Measurements from ENCODE around the gene QPRT.
A peak's percentile ranks its signal among the peaks of the same experiment; 100 is the strongest.
"Not testable (repeated sequence)": the region's sequence is repeated elsewhere in the genome, so short reads cannot be mapped to it uniquely, and the experiment has no call there.

Gene QPRT

DNA sequence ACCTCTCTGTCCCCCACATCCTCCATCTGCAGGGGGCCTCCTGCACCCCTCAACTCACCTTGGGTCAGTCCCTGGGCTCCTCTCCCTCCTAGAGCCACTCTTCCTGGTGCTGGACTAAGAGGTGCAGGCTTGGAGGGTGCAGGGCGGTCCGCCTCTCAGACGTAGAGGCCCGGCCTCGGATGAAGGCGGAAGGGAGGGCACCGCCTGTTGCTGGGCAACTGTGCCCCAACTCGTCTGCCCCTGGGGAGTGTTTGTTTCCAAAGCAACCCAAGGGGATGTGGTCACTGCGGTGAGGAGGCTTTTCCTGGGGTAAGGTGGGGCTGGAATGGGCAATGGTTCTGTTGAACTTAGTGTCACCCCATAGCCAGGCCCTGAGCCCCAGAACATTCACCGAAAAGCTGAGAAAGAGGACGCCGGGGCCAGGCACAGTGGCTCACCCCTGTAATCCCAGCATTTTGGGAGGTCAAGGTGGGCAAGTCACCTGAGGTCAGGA, 66.9 kb downstream of the QPRT start, which contains the start of gene C16orf54:
TSS of gene C16orf54 (minus strand) at position 138 of the 493 bp plus-strand sequence. CDS start 1,039 bp downstream, outside the sequence.
- DNase-seq (ENCODE audit: low read depth in 2 of 2) = peak; percentile 74 to 75

- DNase-seq (ENCODE audit: low read depth in 2 of 2) = not testable (repeated sequence)
Measured at GRCh38 chr16:29746518-29746917, 67.5 kb downstream of the QPRT start.

Data from stimulated activated CD4-positive, alpha-beta T cell treated with anti-CD3 and anti-CD28 coated beads, Interleukin-15, amount 100 ng/mL, for 48 hours (primary cell).